WTC11 (cell line): ENCODE results near the gene TNFAIP3.

Experiments used
- E2F5 ChIP-seq: sonication (generic); formaldehyde crosslinking; IDR thresholded peaks from 2 replicates; pipeline ENCODE4 v1.8.1; 2022; ENCODE audit warnings: mild to moderate bottlenecking, moderate library complexity, missing genetic modification reagents
- ETV6 ChIP-seq: sonication (generic); formaldehyde crosslinking; IDR thresholded peaks from 2 replicates; pipeline ENCODE4 v1.8.1; 2022; ENCODE audit warnings: mild to moderate bottlenecking, missing genetic modification reagents
- FOXK1 ChIP-seq: sonication (generic); formaldehyde crosslinking; IDR thresholded peaks from 2 replicates; pipeline ENCODE4 v1.8.0; 2022; ENCODE audit warnings: mild to moderate bottlenecking, moderate library complexity, missing genetic modification reagents
- NR3C1 ChIP-seq: sonication (generic); formaldehyde crosslinking; conservative IDR thresholded peaks from 2 replicates; pipeline ENCODE4 v1.8.1; 2023; ENCODE audit warnings: low read depth, mild to moderate bottlenecking, missing genetic modification reagents
- USF1 ChIP-seq: sonication (generic); formaldehyde crosslinking; IDR thresholded peaks from 2 replicates; pipeline ENCODE4 v1.8.0; 2022; ENCODE audit warnings: mild to moderate bottlenecking, missing genetic modification reagents
- ZNF425 ChIP-seq: fragments of 250-450 bp; sonication (Bioruptor Pico); conservative IDR thresholded peaks from 2 replicates; pipeline ENCODE4 v1.9.0; 2021; ENCODE audit warnings: mild to moderate bottlenecking
- TF ChIP-seq, protein P1 (sequence below): fragments of 200-600 bp; IDR thresholded peaks from 2 replicates; pipeline ENCODE4 v1.8.0; 2022; ENCODE audit warnings: antibody characterized with exemption
- TF ChIP-seq, protein P2 (sequence below): sonication (generic); formaldehyde crosslinking; IDR thresholded peaks from 2 replicates; pipeline ENCODE4 v1.8.1; 2022; ENCODE audit warnings: low read depth, missing genetic modification reagents, borderline replicate concordance
- TF ChIP-seq, protein P3 (sequence below): sonication (generic); formaldehyde crosslinking; IDR thresholded peaks from 2 replicates; pipeline ENCODE4 v1.8.1; 2023; ENCODE audit warnings: mild to moderate bottlenecking, missing genetic modification reagents, moderate library complexity

- TF ChIP-seq E2F5 (CRISPR knock-in tag) (no peak), ETV6 (CRISPR knock-in tag) (no peak), ZNF425 (CRISPR knock-in tag) (no peak), USF1 (no peak), NR3C1 (no peak), FOXK1 (CRISPR knock-in tag) (no peak)
- TF ChIP-seq, protein P1, sequence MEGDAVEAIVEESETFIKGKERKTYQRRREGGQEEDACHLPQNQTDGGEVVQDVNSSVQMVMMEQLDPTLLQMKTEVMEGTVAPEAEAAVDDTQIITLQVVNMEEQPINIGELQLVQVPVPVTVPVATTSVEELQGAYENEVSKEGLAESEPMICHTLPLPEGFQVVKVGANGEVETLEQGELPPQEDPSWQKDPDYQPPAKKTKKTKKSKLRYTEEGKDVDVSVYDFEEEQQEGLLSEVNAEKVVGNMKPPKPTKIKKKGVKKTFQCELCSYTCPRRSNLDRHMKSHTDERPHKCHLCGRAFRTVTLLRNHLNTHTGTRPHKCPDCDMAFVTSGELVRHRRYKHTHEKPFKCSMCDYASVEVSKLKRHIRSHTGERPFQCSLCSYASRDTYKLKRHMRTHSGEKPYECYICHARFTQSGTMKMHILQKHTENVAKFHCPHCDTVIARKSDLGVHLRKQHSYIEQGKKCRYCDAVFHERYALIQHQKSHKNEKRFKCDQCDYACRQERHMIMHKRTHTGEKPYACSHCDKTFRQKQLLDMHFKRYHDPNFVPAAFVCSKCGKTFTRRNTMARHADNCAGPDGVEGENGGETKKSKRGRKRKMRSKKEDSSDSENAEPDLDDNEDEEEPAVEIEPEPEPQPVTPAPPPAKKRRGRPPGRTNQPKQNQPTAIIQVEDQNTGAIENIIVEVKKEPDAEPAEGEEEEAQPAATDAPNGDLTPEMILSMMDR, result no peak
- TF ChIP-seq, protein P2, sequence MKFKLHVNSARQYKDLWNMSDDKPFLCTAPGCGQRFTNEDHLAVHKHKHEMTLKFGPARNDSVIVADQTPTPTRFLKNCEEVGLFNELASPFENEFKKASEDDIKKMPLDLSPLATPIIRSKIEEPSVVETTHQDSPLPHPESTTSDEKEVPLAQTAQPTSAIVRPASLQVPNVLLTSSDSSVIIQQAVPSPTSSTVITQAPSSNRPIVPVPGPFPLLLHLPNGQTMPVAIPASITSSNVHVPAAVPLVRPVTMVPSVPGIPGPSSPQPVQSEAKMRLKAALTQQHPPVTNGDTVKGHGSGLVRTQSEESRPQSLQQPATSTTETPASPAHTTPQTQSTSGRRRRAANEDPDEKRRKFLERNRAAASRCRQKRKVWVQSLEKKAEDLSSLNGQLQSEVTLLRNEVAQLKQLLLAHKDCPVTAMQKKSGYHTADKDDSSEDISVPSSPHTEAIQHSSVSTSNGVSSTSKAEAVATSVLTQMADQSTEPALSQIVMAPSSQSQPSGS (CRISPR knock-in tag), result no peak
- TF ChIP-seq, protein P3, sequence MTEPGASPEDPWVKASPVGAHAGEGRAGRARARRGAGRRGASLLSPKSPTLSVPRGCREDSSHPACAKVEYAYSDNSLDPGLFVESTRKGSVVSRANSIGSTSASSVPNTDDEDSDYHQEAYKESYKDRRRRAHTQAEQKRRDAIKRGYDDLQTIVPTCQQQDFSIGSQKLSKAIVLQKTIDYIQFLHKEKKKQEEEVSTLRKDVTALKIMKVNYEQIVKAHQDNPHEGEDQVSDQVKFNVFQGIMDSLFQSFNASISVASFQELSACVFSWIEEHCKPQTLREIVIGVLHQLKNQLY (CRISPR knock-in tag), result no peak
These were observed 4.9 kb downstream of the TNFAIP3 start for GRCh38 chr6:137871831-137872454.
